Kidney epithelial cell (primary cell): ENCODE data around the gene CASKIN1. TPM values are rescaled to one million over a fixed set of nuclear protein-coding genes. Genes with fewer than 3 reads are reported as not detected.

Experiments
- DNase-seq: peaks from one replicate; pipeline ENCODE4 v3.0.0-alpha.2; 2010; ENCODE audit warnings: low read depth
- H3K27me3 ChIP-seq: 2 replicates; pipeline ENCODE4 v1.6.0; 2011; ENCODE audit warnings: low read length; ENCODE audit not compliant: control insufficient read depth, insufficient read depth
- H3K36me3 ChIP-seq: 2 replicates; pipeline ENCODE4 v1.5.1; 2011; ENCODE audit warnings: low read length; ENCODE audit not compliant: control insufficient read depth, insufficient read depth
- H3K4me3 ChIP-seq: 2 replicates; pipeline ENCODE4 v1.5.1; 2011; ENCODE audit warnings: low read depth, mild to moderate bottlenecking, control low read depth, low read length
- total RNA-seq: library from RNA; depleted of rRNA; stranded (reverse); fragments of >200 nt; gene quantifications from 2 replicates; pipeline ENCODE4 v1.2.3, GENCODE V29; 2015
- TF ChIP-seq, protein P1 (sequence below): IDR thresholded peaks from 2 replicates; pipeline ENCODE4 v1.5.1; 2011; ENCODE audit warnings: mild to moderate bottlenecking, moderate library complexity, low read length, control low read depth, inconsistent platforms; ENCODE audit not compliant: insufficient read depth, poor library complexity, severe bottlenecking

CASKIN1 gene
- total RNA-seq, 1 donor from 2014 or later: 0.08 TPM

DNA sequence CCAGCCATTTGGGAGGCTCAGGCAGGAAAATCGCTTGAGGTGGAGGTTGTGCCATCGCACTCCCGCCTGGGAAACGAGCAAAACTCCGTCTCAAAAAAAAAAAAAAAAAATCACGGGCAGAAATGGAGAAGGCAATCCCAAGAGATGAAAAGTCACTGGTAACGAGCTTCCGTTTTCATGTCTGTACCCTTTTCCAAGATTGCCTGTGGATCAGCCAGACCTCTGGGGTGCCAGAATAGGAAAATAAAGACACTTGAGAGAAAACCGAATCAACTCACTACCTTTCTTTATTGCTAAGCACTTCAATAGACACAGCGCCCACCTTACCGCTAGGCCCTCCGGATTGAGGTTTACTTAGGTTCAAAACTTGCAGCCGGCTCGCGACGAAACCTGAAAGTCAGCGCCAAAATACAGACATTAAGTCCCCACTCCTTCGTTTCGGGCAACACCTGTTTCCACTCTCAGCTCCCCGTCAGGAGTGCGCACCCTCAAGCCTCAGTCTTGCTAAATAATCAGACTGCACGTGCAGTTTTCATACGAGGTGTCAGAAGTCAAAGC, 41.8 kb downstream of the CASKIN1 start:
- peaks cover 10% of the 10 kb centered on the region for H3K36me3 ChIP-seq
- peak overlapping the region; percentile 99 for H3K4me3 ChIP-seq
- TF ChIP-seq, protein P1, sequence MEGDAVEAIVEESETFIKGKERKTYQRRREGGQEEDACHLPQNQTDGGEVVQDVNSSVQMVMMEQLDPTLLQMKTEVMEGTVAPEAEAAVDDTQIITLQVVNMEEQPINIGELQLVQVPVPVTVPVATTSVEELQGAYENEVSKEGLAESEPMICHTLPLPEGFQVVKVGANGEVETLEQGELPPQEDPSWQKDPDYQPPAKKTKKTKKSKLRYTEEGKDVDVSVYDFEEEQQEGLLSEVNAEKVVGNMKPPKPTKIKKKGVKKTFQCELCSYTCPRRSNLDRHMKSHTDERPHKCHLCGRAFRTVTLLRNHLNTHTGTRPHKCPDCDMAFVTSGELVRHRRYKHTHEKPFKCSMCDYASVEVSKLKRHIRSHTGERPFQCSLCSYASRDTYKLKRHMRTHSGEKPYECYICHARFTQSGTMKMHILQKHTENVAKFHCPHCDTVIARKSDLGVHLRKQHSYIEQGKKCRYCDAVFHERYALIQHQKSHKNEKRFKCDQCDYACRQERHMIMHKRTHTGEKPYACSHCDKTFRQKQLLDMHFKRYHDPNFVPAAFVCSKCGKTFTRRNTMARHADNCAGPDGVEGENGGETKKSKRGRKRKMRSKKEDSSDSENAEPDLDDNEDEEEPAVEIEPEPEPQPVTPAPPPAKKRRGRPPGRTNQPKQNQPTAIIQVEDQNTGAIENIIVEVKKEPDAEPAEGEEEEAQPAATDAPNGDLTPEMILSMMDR: no peak
- no peak for DNase-seq
- no peaks in the 10 kb centered on the region for H3K27me3 ChIP-seq

DNA sequence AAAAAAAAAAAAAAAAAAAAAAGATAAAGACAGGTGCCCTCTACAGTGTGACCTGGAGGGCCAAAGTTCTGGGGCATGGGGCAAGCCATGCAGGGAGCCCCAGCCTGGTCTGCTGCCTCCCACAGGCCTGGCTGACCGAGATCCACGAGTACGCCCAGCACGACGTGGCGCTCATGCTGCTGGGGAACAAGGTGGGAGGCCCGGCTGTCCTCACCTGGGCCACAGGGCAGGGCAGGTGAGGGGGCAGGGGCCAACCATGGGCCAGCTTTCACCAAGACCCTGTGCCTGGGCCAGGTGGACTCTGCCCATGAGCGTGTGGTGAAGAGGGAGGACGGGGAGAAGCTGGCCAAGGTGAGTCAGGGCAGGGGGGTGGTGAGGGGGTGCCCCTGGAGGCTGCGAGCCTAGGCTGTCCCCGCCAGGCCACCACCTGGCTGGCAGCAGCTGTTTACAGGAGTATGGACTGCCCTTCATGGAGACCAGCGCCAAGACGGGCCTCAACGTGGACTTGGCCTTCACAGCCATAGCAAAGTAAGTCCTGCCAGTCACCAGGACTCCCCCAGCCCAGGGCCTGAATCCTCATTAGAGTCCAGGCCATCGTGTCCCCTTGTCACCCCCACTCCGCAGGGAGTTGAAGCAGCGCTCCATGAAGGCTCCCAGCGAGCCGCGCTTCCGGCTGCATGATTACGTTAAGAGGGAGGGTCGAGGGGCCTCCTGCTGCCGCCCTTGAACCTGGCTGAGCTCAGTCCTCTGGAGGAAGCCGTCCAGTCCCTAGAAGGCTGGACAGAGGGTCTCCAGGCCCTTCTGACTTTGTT, 43.5 kb downstream of the CASKIN1 start:
- H3K27me3 ChIP-seq: no peaks in the 10 kb centered on the region
- DNase-seq: no peak

DNA sequence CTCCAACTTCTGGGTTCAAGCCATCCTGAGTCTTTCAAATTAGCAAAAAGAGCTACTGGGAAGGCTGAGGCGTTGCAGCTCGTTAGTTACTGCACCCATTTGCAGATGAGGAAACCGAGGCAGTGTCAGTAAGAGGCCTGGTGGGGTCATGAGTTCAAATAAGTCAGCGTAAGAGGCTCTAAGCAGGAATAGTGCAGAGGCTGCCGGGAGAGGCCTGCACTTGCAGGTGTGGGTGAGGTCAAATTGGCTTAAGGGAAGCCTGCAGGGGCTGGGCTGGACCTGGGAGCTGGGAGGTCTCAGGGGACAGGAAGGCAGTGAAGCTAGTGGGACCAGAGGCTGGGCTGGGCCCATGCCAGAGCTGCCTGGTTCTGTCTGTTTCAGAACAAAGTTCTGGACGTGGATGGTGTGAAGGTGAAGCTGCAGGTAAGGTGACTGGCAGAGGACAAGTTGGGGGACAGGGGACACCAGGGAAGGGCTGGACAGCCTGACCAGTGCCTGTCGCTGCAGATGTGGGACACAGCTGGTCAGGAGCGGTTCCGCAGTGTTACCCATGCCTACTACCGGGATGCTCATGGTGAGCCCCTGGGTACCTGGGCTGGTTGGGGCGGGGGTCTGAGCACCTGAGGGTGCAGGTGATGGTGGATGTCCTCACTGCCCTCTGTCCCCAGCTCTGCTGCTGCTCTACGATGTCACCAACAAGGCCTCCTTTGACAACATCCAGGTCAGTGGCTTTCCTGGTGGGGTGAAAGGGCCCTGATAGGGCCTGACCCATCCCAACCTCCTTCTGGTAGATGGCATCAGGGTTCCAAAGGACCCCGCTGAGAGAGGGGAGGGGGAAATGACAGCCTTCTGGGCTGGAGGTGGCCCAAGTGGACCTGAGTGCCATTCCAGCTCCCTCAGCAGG, 45.0 kb downstream of the CASKIN1 start:
- peaks cover 8% of the 10 kb centered on the region for H3K36me3 ChIP-seq
- H3K4me3 ChIP-seq: no peak overlapping the region
- no peak for DNase-seq
- no peaks in the 10 kb centered on the region for H3K27me3 ChIP-seq
- TF ChIP-seq, protein P1: no peak

More for the DNA sequence above, 43.5 kb downstream of the CASKIN1 start:
- TF ChIP-seq, protein P1: no peak
- peak overlapping the region; percentile 99 for H3K4me3 ChIP-seq
- peaks cover 10% of the 10 kb centered on the region for H3K36me3 ChIP-seq

DNA sequence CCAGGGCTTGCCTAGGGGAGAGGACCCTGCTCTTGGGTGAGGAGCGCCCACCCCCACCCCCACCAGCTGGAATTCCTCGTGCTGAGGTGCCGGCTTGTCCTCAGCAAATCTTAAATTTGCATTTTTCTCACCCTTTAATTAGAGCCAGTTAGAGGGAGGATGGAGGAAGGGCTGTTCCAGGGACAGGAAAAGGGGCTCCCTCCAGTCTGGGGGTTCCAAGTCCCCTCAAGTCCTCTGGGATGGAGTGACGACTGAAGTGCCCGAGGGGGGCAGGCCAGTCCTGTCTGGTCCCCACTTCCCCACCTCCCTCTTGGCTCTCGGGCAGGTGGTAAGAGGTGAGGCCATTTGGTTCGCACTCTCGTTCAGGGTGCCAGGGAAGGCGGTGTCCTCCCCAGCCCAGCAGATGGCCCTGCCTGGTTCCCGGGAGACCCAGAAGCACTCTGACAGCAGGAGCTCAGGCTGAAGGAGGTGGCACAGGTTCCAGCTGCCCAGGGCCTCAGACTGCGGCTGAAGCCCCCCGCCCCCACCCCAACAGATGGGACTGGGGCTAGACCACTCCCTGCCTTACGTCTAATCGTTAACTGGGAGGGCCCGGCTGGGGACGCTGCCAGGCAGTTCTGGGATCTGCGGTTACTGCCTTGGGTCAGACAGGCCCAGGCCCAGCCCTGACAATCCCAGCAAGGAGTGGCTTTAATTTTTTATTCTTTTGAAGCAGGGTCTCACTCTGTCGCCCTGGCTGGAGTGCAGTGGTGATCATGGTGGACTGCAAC, 45.8 kb downstream of the CASKIN1 start:
- TF ChIP-seq, protein P1: peak; percentile 4
- DNase-seq: no peak
- H3K36me3 ChIP-seq: peaks cover 8% of the 10 kb centered on the region
- H3K27me3 ChIP-seq: no peaks in the 10 kb centered on the region
- no peak overlapping the region for H3K4me3 ChIP-seq

DNA sequence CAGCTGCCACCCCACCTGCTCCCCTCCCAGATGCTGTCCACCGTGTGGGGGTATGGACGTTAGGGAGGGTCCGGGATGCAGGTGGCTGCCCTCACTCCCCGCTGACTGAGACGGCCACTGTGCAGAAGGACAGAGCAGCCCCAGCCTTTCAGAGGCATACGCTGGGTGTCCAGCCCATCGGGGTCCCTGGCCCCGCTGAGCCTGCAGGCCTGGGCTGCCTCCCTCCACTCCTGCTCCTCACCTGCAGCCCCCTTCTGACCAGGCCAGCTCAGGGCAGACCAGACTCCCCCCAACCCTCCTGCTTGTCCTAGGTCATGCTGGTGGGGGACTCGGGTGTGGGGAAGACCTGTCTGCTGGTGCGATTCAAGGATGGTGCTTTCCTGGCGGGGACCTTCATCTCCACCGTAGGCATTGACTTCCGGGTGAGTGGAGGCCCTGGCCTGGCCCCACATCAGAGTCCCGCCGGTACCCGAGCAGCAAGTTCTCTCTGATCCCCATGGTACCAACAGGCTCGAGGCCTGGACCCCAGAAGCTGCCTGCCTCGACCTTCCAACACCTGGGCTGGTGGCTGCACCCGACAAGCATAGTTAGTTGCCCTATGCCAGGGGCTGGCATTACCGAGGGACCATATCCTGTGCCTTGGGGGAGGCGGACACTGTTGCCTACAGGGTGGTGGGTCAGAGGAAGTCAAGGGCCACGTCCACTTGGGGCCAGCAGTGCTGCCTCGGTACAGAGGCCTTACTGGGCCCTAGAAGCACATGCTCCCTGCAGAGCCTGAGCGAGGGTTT, 46.6 kb downstream of the CASKIN1 start:
- no peaks in the 10 kb centered on the region for H3K27me3 ChIP-seq
- no peak overlapping the region for H3K4me3 ChIP-seq
- TF ChIP-seq, protein P1: no peak
- H3K36me3 ChIP-seq: peaks cover 8% of the 10 kb centered on the region
- DNase-seq: no peak
